ENCODE measurements around the gene MKRN3. TPM values are rescaled to one million over a fixed set of nuclear protein-coding genes. Genes with fewer than 3 reads are reported as not detected.
"Not testable (repeated sequence)": the region's sequence is repeated elsewhere in the genome, so short reads cannot be mapped to it uniquely, and the experiment has no call there.

Gene MKRN3
- total RNA-seq, 1 experiment from 2014 or later = not detected

DNA sequence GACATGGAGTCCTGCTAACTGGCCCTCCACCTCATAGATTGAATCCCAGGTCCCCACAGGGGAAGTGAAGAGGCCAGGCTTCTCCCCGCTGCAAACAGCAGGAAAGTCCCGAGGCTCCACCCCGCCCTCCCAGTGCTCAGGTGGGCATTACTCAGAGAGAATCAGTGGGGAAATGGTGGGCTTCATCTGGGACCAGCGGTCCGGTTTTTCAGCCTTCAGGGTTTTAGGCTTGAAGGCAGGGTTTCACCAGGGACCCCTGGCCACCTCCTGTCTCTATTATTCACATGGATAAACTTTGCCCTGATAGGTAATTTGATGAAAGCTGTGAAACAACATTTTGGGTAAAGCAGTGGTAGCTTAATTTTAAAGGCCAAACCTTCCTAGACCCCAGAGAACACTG, 31.3 kb downstream of the MKRN3 start:
- ChIA-PET POLR2A (no interaction called here), CTCF (no interaction called here)
- Mint-ChIP-seq H3K4me1 (no peaks in the 10 kb centered on the region), H3K27me3 (ENCODE audit: low read depth) (no peaks in the 10 kb centered on the region; the same call in 1 of the 2 replicates), H3K36me3 (peaks cover 19% of the 10 kb centered on the region), H3K27ac (no peak overlapping the region), H3K9me3 (peaks cover 35% of the 10 kb centered on the region), H3K4me3 (no peak overlapping the region)
- no peak for TF ChIP-seq ZNF263 (CRISPR knock-in tag; IDR thresholded peaks at IDR 0.05; ENCODE audit: low read depth)
- no peak for TF ChIP-seq EMX1 (CRISPR knock-in tag; IDR thresholded peaks at IDR 0.05)
- TF ChIP-seq, protein P1, sequence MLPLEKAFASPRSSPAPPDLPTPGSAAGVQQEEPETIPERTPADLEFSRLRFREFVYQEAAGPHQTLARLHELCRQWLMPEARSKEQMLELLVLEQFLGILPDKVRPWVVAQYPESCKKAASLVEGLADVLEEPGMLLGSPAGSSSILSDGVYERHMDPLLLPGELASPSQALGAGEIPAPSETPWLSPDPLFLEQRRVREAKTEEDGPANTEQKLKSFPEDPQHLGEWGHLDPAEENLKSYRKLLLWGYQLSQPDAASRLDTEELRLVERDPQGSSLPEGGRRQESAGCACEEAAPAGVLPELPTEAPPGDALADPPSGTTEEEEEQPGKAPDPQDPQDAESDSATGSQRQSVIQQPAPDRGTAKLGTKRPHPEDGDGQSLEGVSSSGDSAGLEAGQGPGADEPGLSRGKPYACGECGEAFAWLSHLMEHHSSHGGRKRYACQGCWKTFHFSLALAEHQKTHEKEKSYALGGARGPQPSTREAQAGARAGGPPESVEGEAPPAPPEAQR (CRISPR knock-in tag; IDR thresholded peaks at IDR 0.05) = no peak
- no peak for TF ChIP-seq RELA (CRISPR knock-in tag; IDR thresholded peaks at IDR 0.05; ENCODE audit: borderline replicate concordance)
- no peak for TF ChIP-seq RORB (CRISPR knock-in tag; IDR thresholded peaks at IDR 0.05)
- TF ChIP-seq MAX (CRISPR knock-in tag; IDR thresholded peaks at IDR 0.05) = no peak
- TF ChIP-seq MLX (CRISPR knock-in tag; IDR thresholded peaks at IDR 0.05) = no peak
- no peak for ATAC-seq
- no peak for DNase-seq (ENCODE audit: low spot score)

GRCh38 chr15:23597278-23597677, 31.8 kb downstream of the MKRN3 start:
- POLR2A ChIA-PET; H3K27me3 Mint-ChIP-seq (ENCODE audit: low read depth); H3K27ac Mint-ChIP-seq; DNase-seq (ENCODE audit: low spot score); ATAC-seq; H3K4me3 Mint-ChIP-seq; H3K4me1 Mint-ChIP-seq; CTCF ChIA-PET: not testable (repeated sequence)
- peaks cover 19% of the 10 kb centered on the region for H3K36me3 Mint-ChIP-seq
- H3K9me3 Mint-ChIP-seq = peaks cover 40% of the 10 kb centered on the region

DNA sequence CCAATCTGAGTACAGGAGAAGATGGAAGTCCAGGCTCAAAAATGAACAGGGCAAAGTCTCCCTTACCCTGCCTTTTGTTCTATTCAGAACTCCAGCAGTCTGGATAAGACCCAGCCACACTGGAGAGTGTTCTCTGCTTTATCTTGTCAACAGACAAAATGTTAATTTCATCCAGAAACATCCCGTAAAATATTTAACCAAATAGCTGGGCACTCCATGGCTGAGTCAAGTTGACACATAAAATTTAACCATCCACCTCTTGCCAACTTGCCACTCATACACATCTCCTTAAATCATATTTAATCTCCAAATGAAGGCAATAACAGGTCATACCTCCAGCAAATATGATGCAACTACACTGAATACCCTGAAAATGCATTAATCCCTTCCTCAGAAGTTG, 33.6 kb downstream of the MKRN3 start:
- H3K36me3 Mint-ChIP-seq = peaks cover 27% of the 10 kb centered on the region
- TF ChIP-seq TP53 (CRISPR knock-in tag; IDR thresholded peaks at IDR 0.05) = no peak
- TF ChIP-seq ZNF423 (CRISPR knock-in tag; IDR thresholded peaks at IDR 0.05) = no peak
- CTCF ChIA-PET = no interaction called here
- ATAC-seq (no peak), DNase-seq (ENCODE audit: low spot score) (no peak)
- H3K27me3 Mint-ChIP-seq (ENCODE audit: low read depth) = no peaks in the 10 kb centered on the region; the same call in 1 of the 2 replicates
- POLR2A ChIA-PET = no interaction called here
- no peak overlapping the region for H3K27ac Mint-ChIP-seq
- no peak overlapping the region for H3K4me3 Mint-ChIP-seq
- peaks cover 55% of the 10 kb centered on the region for H3K9me3 Mint-ChIP-seq
- H3K4me1 Mint-ChIP-seq = no peaks in the 10 kb centered on the region

- CTCF ChIA-PET = no interaction called here
- DNase-seq (ENCODE audit: low spot score) (no peak), ATAC-seq (no peak)
- TF ChIP-seq, protein P1 (CRISPR knock-in tag; IDR thresholded peaks at IDR 0.05) = no peak
- no peak for TF ChIP-seq PRRX2 (CRISPR knock-in tag; IDR thresholded peaks at IDR 0.05)
- no peak for TF ChIP-seq NFATC4 (CRISPR knock-in tag; IDR thresholded peaks at IDR 0.05)
- no peak for TF ChIP-seq ZBTB21 (CRISPR knock-in tag; IDR thresholded peaks at IDR 0.05; ENCODE audit: borderline replicate concordance)
- no peak for TF ChIP-seq CBFB (CRISPR knock-in tag; IDR thresholded peaks at IDR 0.05; ENCODE audit: low read depth)
- no peak for TF ChIP-seq E2F1 (CRISPR knock-in tag; IDR thresholded peaks at IDR 0.05)
- TF ChIP-seq MYBL2 (CRISPR knock-in tag; IDR thresholded peaks at IDR 0.05) = no peak
- no peak for TF ChIP-seq ZNF416 (CRISPR knock-in tag; IDR thresholded peaks at IDR 0.05)
- no peaks in the 10 kb centered on the region for H3K4me1 Mint-ChIP-seq
- H3K27ac Mint-ChIP-seq = no peak overlapping the region
- H3K36me3 Mint-ChIP-seq = peaks cover 32% of the 10 kb centered on the region
- H3K9me3 Mint-ChIP-seq = peaks cover 55% of the 10 kb centered on the region
- POLR2A ChIA-PET = no interaction called here
- no peaks in the 10 kb centered on the region for H3K27me3 Mint-ChIP-seq (ENCODE audit: low read depth)
- no peak overlapping the region for H3K4me3 Mint-ChIP-seq
Measured at GRCh38 chr15:23602124-23602523, 36.6 kb downstream of the MKRN3 start.
